MM.1S (cell line): ENCODE measurements around the gene PROX1.

Experiments
- DNase-seq: peaks from one replicate; pipeline ENCODE4 v3.0.0-alpha.2; 2015
- H2AFZ ChIP-seq: fragments of 300-600 bp; sonication (generic); 2 replicates; pipeline ENCODE4 v1.6.0; 2016; ENCODE audit warnings: antibody characterized with exemption, low read length
- H3F3A ChIP-seq: fragments of 300-600 bp; sonication (generic); 2 replicates; pipeline ENCODE4 v1.6.1; 2016; ENCODE audit warnings: mild to moderate bottlenecking, antibody characterized with exemption, low read length, moderate library complexity, mixed read lengths; ENCODE audit not compliant: insufficient read depth
- H3K27ac ChIP-seq: fragments of 300-600 bp; sonication (generic); 2 replicates; pipeline ENCODE4 v1.5.1; 2016; ENCODE audit warnings: mild to moderate bottlenecking, low read length
- H3K27me3 ChIP-seq: fragments of 300-600 bp; sonication (generic); replicated peaks from 2 replicates; pipeline ENCODE4 v1.6.0; 2016; ENCODE audit warnings: low read length; ENCODE audit not compliant: insufficient read depth
- H3K36me3 ChIP-seq: fragments of 300-600 bp; sonication (generic); replicated peaks from 2 replicates; pipeline ENCODE4 v1.6.1; 2016; ENCODE audit warnings: mild to moderate bottlenecking, low read length, mixed read lengths; ENCODE audit not compliant: insufficient read depth
- H3K4me1 ChIP-seq: fragments of 300-600 bp; sonication (generic); 2 replicates; pipeline ENCODE4 v1.6.1; 2016; ENCODE audit warnings: low read length, mixed read lengths
- H3K4me2 ChIP-seq: fragments of 300-600 bp; sonication (generic); 2 replicates; pipeline ENCODE4 v1.6.0; 2016; ENCODE audit warnings: low read depth, low read length
- H3K4me3 ChIP-seq: fragments of 300-600 bp; sonication (generic); 2 replicates; pipeline ENCODE4 v1.5.1; 2016; ENCODE audit warnings: low read length, mixed read lengths
- H3K79me2 ChIP-seq: fragments of 300-600 bp; sonication (generic); 2 replicates; pipeline ENCODE4 v1.6.1; 2016; ENCODE audit warnings: mixed run types, low read length, mixed read lengths
- H3K9ac ChIP-seq: fragments of 300-600 bp; sonication (generic); 2 replicates; pipeline ENCODE4 v1.6.1; 2016; ENCODE audit warnings: low read length, mixed read lengths
- H3K9me2 ChIP-seq: fragments of 300-600 bp; sonication (generic); replicated peaks from 2 replicates; pipeline ENCODE4 v1.6.1; 2016; ENCODE audit warnings: mild to moderate bottlenecking, low read length, mixed read lengths; ENCODE audit not compliant: insufficient read depth
- H3K9me3 ChIP-seq: fragments of 300-600 bp; sonication (generic); replicated peaks from 2 replicates; pipeline ENCODE4 v1.6.1; 2016; ENCODE audit warnings: mild to moderate bottlenecking, low read length, mixed read lengths; ENCODE audit not compliant: insufficient read depth
- H4K20me1 ChIP-seq: fragments of 300-600 bp; sonication (generic); 2 replicates; pipeline ENCODE4 v1.6.1; 2016; ENCODE audit warnings: mild to moderate bottlenecking, low read length, moderate library complexity, mixed read lengths; ENCODE audit not compliant: insufficient read depth
- EZH2 ChIP-seq: fragments of 300-600 bp; sonication (generic); optimal IDR thresholded peaks from 2 replicates; pipeline ENCODE3; 2017; ENCODE audit warnings: low read depth, mild to moderate bottlenecking, antibody characterized with exemption, low read length, mixed read lengths
- EZH2phosphoT487 ChIP-seq: fragments of 300-600 bp; sonication (generic); IDR thresholded peaks from 2 replicates; pipeline ENCODE4 v1.6.1; 2018; ENCODE audit warnings: antibody characterized with exemption, low read length
- TF ChIP-seq, protein P1 (sequence below): fragments of 300-600 bp; sonication (generic); IDR thresholded peaks from 2 replicates; pipeline ENCODE4 v1.5.1; 2016; ENCODE audit warnings: antibody characterized with exemption, low read length, mixed read lengths

PROX1 gene

DNA sequence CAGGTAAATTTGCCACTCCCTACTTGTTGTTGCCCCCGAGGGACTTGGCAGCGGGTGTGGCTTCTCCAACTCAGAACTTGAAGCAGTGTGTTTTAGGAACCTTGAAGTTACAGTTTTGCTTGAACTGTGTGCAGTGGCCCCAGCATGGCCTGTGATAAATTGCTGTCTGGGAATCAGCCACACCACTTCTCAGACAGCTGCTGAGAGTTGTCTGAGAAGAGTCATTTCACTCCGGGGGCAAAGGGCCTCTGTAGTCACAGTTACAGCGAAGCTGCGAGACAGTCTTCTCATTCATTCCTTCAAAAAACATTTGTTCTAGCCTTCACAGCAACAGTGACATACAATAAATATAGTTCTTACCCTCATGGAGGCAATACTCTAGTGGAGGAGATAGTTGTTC is 70.3 kb downstream of the PROX1 start:
- no peaks in the 10 kb centered on the region for H3F3A ChIP-seq
- no peaks in the 10 kb centered on the region for H3K79me2 ChIP-seq
- H3K9ac ChIP-seq: no peak overlapping the region
- H4K20me1 ChIP-seq: no peaks in the 10 kb centered on the region
- no peaks in the 10 kb centered on the region for H3K36me3 ChIP-seq
- no peaks in the 10 kb centered on the region for H3K27me3 ChIP-seq
- H3K4me2 ChIP-seq: no peak overlapping the region
- no peak overlapping the region for H3K4me3 ChIP-seq
- no peak overlapping the region for H2AFZ ChIP-seq
- no peaks in the 10 kb centered on the region for H3K4me1 ChIP-seq
- H3K9me2 ChIP-seq: no peaks in the 10 kb centered on the region
- no peak overlapping the region for H3K27ac ChIP-seq
- DNase-seq: no peak
- TF ChIP-seq, protein P1, sequence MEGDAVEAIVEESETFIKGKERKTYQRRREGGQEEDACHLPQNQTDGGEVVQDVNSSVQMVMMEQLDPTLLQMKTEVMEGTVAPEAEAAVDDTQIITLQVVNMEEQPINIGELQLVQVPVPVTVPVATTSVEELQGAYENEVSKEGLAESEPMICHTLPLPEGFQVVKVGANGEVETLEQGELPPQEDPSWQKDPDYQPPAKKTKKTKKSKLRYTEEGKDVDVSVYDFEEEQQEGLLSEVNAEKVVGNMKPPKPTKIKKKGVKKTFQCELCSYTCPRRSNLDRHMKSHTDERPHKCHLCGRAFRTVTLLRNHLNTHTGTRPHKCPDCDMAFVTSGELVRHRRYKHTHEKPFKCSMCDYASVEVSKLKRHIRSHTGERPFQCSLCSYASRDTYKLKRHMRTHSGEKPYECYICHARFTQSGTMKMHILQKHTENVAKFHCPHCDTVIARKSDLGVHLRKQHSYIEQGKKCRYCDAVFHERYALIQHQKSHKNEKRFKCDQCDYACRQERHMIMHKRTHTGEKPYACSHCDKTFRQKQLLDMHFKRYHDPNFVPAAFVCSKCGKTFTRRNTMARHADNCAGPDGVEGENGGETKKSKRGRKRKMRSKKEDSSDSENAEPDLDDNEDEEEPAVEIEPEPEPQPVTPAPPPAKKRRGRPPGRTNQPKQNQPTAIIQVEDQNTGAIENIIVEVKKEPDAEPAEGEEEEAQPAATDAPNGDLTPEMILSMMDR: no peak
- H3K9me3 ChIP-seq: no peaks in the 10 kb centered on the region

DNA sequence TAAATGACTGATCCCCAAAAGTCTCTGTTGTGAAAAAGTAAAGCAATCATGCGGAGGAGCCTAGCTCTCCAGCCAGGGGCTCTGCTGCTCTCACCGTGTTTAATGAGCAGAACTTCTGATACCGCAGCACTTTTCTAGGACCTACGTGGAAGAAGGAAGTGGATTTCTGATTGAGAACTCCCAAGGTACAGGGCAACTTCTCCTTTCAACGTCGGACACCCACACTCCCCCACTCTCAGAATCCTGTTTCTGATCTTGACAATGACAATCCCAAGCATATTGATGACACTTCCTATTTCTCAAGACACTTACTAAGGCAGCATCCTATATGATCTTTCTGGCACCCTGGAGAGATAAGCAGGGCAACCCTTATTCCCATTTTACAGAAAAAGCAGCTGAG is 78.4 kb downstream of the PROX1 start:
- Histone ChIP-seq H3K36me3 (no peaks in the 10 kb centered on the region), H3K9ac (no peak overlapping the region), H3F3A (no peaks in the 10 kb centered on the region), H3K9me3 (no peaks in the 10 kb centered on the region), H3K27me3 (no peaks in the 10 kb centered on the region), H3K79me2 (no peaks in the 10 kb centered on the region), H3K4me3 (no peak overlapping the region), H3K4me1 (no peaks in the 10 kb centered on the region), H3K27ac (no peak overlapping the region), H3K9me2 (no peaks in the 10 kb centered on the region), H2AFZ (no peak overlapping the region), H3K4me2 (no peak overlapping the region), H4K20me1 (no peaks in the 10 kb centered on the region)
- no peak for DNase-seq
- TF ChIP-seq EZH2 (no peak), EZH2phosphoT487 (no peak)
- TF ChIP-seq, protein P1: no peak

DNA sequence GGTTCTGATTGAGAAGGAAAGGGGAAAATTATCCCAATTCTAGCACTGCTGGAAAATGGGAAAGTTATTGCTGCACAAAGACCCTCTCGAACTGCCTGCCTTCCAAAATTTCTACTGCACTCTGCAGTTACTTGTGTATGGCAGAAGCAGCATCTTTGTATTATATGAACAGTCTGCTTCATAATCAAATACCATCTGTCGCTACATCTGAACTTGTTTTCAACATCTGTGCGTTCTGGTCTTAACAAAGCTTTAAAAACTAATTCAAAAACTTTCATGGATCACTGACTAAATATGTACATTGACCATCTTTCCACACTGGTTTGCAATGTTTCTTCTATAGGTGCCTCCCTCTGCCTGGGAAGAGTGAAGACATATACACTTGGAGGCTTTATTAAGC is 79.2 kb downstream of the PROX1 start:
- H3K4me2 ChIP-seq: no peak overlapping the region
- DNase-seq: no peak
- TF ChIP-seq EZH2phosphoT487 (no peak), EZH2 (no peak)
- TF ChIP-seq, protein P1: no peak
- no peaks in the 10 kb centered on the region for H3K9me2 ChIP-seq
- H3K27me3 ChIP-seq: no peaks in the 10 kb centered on the region
- H3K79me2 ChIP-seq: no peaks in the 10 kb centered on the region
- H2AFZ ChIP-seq: no peak overlapping the region
- no peaks in the 10 kb centered on the region for H3K36me3 ChIP-seq
- no peaks in the 10 kb centered on the region for H3K9me3 ChIP-seq
- no peaks in the 10 kb centered on the region for H3F3A ChIP-seq
- H3K4me1 ChIP-seq: no peaks in the 10 kb centered on the region
- H3K9ac ChIP-seq: no peak overlapping the region
- H4K20me1 ChIP-seq: no peaks in the 10 kb centered on the region
- H3K27ac ChIP-seq: no peak overlapping the region
- H3K4me3 ChIP-seq: no peak overlapping the region
